Measurements from ENCODE around the gene RTN4RL1.
A peak's percentile ranks its signal among the peaks of the same experiment; 100 is the strongest.

RTN4RL1 gene

GRCh38 chr17:2047590-2047989 lies 22.5 kb upstream of the RTN4RL1 start:
- CTCF ChIA-PET = interaction anchor here (0.5 to 1.4 kb wide), 2 partner anchors 197 to 326 kb away, joined by 3 read pairs; no protein-coding TSS in a partner anchor
- no peak for DNase-seq
- Mint-ChIP-seq H3K27ac (no peak overlapping the region), H3K4me1 (peaks cover 33% of the 10 kb centered on the region), H3K4me3 (no peak overlapping the region), H3K27me3 (peaks cover 37% of the 10 kb centered on the region), H3K9me3 (no peaks in the 10 kb centered on the region), H3K36me3 (peaks cover 16% of the 10 kb centered on the region)

DNA sequence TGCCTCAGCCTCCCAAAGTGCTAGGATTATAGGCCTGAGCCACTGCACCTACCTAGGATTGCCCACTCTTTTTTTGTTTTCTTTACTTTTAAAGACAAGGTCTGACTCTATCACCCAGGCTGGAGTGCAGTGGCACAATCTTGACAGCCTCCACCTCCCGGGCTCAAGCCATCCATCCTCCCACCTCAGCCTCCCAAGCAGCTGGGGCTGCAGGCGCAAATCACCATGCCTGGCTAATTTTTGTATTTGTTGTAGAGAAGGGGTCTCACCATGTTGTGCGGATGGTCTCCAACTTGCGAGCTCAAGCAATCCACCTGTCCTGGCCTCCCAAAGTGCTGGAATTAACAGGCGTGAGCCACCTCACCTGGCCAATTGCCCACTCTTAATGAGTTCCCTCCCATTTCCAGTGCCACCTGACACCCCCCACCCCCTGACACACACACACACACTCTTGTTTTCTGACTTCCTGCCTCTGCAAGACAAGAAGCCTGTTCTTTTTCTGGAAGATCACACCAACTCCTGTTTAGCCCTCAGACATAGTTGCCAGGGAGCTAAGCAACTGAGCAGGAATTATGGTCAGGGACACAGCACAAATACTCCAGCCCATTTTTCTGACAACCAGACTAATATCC lies 19.2 kb upstream of the RTN4RL1 start:
- no peak overlapping the region for H3K27ac Mint-ChIP-seq
- H3K9me3 Mint-ChIP-seq = no peaks in the 10 kb centered on the region
- H3K27me3 Mint-ChIP-seq = peaks cover 16% of the 10 kb centered on the region
- CTCF ChIA-PET = interaction anchor here (0.7 to 0.9 kb wide), 2 partner anchors 200 to 237 kb away, joined by 3 to 4 read pairs; no protein-coding TSS in a partner anchor
- H3K4me3 Mint-ChIP-seq = no peak overlapping the region
- peaks cover 23% of the 10 kb centered on the region for H3K36me3 Mint-ChIP-seq
- DNase-seq = no peak
- H3K4me1 Mint-ChIP-seq = peaks cover 35% of the 10 kb centered on the region

DNA sequence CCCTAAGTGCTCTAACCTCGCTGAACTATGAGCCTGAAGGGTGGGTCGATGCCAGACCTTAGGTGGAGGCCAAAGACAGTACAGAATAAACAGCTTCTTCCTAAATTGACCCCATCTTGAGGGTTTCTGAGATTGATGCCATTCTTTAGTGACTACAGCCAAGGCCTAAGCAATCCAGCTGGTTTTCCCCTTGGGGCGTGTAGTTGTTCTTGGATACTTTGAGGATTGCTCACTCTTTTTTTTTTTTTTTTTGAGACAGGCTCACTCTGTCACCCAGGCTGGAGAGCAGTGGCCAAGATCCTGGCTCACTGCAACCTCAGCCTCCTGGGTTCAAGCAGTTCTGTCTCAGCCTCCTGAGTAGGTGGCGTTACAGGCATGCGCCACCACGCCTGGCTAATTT lies 18.7 kb upstream of the RTN4RL1 start:
- Mint-ChIP-seq H3K27ac (peak overlapping the region; percentile 64), H3K36me3 (peaks cover 23% of the 10 kb centered on the region), H3K4me3 (peak overlapping the region; percentile 95), H3K4me1 (peaks cover 29% of the 10 kb centered on the region), H3K9me3 (no peaks in the 10 kb centered on the region), H3K27me3 (peaks cover 10% of the 10 kb centered on the region)
- no peak for DNase-seq
- CTCF ChIA-PET = no interaction called here

DNA sequence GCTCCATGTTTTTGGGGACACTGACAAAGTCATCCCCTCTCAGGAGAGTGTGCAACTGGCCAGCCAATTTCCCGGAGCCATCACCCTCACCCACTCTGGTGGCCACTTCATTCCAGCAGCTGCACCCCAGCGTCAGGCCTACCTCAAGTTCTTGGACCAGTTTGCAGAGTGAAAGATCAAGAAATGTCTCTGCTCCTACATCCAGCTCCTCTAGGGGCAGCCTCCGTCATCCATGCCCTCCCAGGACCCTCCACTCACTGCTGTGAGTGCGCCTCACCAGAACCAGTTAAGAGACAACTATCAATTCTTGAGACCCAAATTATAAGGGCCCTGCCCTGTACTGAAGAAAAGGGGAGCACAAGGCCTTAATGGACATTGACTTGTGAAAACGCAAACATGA lies 17.8 kb upstream of the RTN4RL1 start:
- Mint-ChIP-seq H3K9me3 (no peaks in the 10 kb centered on the region), H3K4me3 (peak overlapping the region; percentile 95), H3K4me1 (peaks cover 26% of the 10 kb centered on the region), H3K27ac (peak overlapping the region; percentile 93), H3K36me3 (peaks cover 23% of the 10 kb centered on the region), H3K27me3 (peaks cover 3% of the 10 kb centered on the region)
- CTCF ChIA-PET = no interaction called here
- DNase-seq = no peak

- DNase-seq = peak; percentile 43
- H3K9me3 Mint-ChIP-seq = no peaks in the 10 kb centered on the region
Measured at GRCh38 chr17:2042390-2042847, 17.3 kb upstream of the RTN4RL1 start.

GRCh38 chr17:2041561-2042389 lies 16.6 kb upstream of the RTN4RL1 start, which contains the start of gene OVCA2:
TSS of gene OVCA2 (plus strand) at chr17:2042022. CDS start at chr17:2042048, 26 bp downstream.
- Mint-ChIP-seq H3K4me1 (peaks cover 26% of the 10 kb centered on the region), H3K27me3 (no peaks in the 10 kb centered on the region), H3K4me3 (peak within 1 kb of the TSS; percentile 95), H3K36me3 (peaks cover 30% of the 10 kb centered on the region), H3K9me3 (no peaks in the 10 kb centered on the region), H3K27ac (peak within 1 kb of the TSS; percentile 93)
- CTCF ChIA-PET = no interaction called here
- peak; percentile 98 for DNase-seq

More at GRCh38 chr17:2042390-2042847, 17.3 kb upstream of the RTN4RL1 start:
- H3K4me3 Mint-ChIP-seq = peak overlapping the region; percentile 95
- H3K27ac Mint-ChIP-seq = peak overlapping the region; percentile 93
- CTCF ChIA-PET = no interaction called here
- H3K27me3 Mint-ChIP-seq = no peaks in the 10 kb centered on the region
- peaks cover 26% of the 10 kb centered on the region for H3K36me3 Mint-ChIP-seq
- H3K4me1 Mint-ChIP-seq = peaks cover 26% of the 10 kb centered on the region

DNA sequence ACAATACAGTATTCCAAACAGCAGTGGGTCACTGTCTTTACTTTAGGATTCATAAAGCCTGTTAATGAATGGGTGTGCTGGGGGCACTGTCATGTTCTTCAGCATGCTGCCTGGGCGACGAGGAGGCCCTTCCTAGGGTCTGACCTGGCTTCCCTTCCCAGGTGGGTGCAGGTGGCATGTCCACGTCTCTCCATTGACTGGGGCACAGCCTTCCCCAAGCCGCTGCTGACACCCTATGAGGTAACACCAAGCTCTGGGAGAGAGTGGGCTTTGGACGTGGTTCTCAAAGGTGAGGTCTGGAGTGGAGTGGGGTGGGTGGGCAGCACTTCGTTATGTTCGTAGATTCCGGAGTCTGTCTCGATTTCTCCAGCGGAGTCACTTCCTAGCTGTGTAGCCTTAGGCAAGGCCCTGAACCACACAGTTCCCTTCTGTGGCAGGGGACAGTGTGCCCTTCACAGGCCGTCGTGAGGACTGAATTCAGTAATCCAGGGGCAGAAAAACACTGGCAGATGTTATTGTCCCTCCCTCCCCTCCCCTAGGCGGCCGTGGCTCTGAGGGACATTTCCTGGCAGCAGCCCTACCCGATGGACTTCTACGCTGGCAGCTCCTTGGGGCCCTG lies 15.9 kb upstream of the RTN4RL1 start:
- no peaks in the 10 kb centered on the region for H3K27me3 Mint-ChIP-seq
- peak overlapping the region; percentile 95 for H3K4me3 Mint-ChIP-seq
- H3K36me3 Mint-ChIP-seq = peaks cover 37% of the 10 kb centered on the region
- H3K4me1 Mint-ChIP-seq = peaks cover 26% of the 10 kb centered on the region
- CTCF ChIA-PET = interaction anchor here (1.3 kb wide), 2 partner anchors 10 to 320 kb away, joined by 4 to 6 read pairs; no protein-coding TSS in a partner anchor
- no peaks in the 10 kb centered on the region for H3K9me3 Mint-ChIP-seq
- no peak for DNase-seq
- no peak overlapping the region for H3K27ac Mint-ChIP-seq

DNA sequence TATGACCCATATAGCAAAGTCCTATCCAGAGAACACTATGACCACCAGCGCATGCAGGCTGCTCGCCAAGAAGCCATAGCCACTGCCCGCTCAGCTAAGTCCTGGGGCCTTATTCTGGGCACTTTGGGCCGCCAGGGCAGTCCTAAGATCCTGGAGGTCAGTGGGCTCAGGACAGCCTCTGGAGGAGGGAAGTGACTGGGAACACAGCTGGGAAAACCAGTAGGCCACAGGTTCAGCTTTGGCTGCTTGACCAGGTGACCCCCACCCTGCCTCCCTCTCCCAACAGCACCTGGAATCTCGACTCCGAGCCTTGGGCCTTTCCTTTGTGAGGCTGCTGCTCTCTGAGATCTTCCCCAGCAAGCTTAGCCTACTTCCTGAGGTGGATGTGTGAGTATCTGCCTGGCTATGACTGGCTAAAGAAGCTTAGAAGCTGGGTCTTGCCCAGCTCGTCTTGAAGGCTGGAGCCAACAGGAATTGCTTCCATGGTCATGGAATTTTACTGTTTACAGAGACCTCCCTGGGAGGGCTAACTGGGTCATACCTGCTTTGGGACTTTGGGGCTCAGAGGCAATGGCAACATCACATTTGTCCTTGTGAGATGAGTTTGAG lies 15.2 kb upstream of the RTN4RL1 start:
- Mint-ChIP-seq H3K36me3 (peaks cover 39% of the 10 kb centered on the region), H3K27ac (no peak overlapping the region), H3K4me1 (peaks cover 26% of the 10 kb centered on the region), H3K27me3 (no peaks in the 10 kb centered on the region), H3K9me3 (no peaks in the 10 kb centered on the region), H3K4me3 (peak overlapping the region; percentile 95)
- DNase-seq = no peak
- CTCF ChIA-PET = interaction anchor here (1.3 kb wide), 2 partner anchors 9 to 319 kb away, joined by 4 to 6 read pairs; no protein-coding TSS in a partner anchor

GRCh38 chr17:2037155-2037554 lies 12.0 kb upstream of the RTN4RL1 start:
- no peak overlapping the region for H3K27ac Mint-ChIP-seq
- CTCF ChIA-PET = interaction anchor here (1.3 kb wide), 1 partner anchor 12 kb away, joined by 3 read pairs; the partner anchor contains the start of gene RTN4RL1
- no peaks in the 10 kb centered on the region for H3K9me3 Mint-ChIP-seq
- no peaks in the 10 kb centered on the region for H3K27me3 Mint-ChIP-seq
- peaks cover 13% of the 10 kb centered on the region for H3K4me1 Mint-ChIP-seq
- no peak overlapping the region for H3K4me3 Mint-ChIP-seq
- H3K36me3 Mint-ChIP-seq = peaks cover 21% of the 10 kb centered on the region
- DNase-seq = no peak

GRCh38 chr17:2035541-2036488 lies 10.7 kb upstream of the RTN4RL1 start:
- H3K9me3 Mint-ChIP-seq = no peaks in the 10 kb centered on the region
- no peak overlapping the region for H3K4me3 Mint-ChIP-seq
- CTCF ChIA-PET = no interaction called here
- no peaks in the 10 kb centered on the region for H3K27me3 Mint-ChIP-seq
- H3K4me1 Mint-ChIP-seq = peaks cover 14% of the 10 kb centered on the region
- DNase-seq = no peak
- H3K27ac Mint-ChIP-seq = no peak overlapping the region
- H3K36me3 Mint-ChIP-seq = peaks cover 19% of the 10 kb centered on the region

- no peak overlapping the region for H3K27ac Mint-ChIP-seq
- DNase-seq = no peak
- CTCF ChIA-PET = no interaction called here
- peaks cover 19% of the 10 kb centered on the region for H3K4me1 Mint-ChIP-seq
- peaks cover 2% of the 10 kb centered on the region for H3K27me3 Mint-ChIP-seq
- no peaks in the 10 kb centered on the region for H3K9me3 Mint-ChIP-seq
- H3K36me3 Mint-ChIP-seq = peaks cover 19% of the 10 kb centered on the region
- H3K4me3 Mint-ChIP-seq = no peak overlapping the region
Measured at GRCh38 chr17:2034806-2035540, 9.8 kb upstream of the RTN4RL1 start.

- H3K4me3 Mint-ChIP-seq = no peak overlapping the region
- H3K4me1 Mint-ChIP-seq = peaks cover 19% of the 10 kb centered on the region
- H3K36me3 Mint-ChIP-seq = peaks cover 18% of the 10 kb centered on the region
- peaks cover 11% of the 10 kb centered on the region for H3K27me3 Mint-ChIP-seq
- H3K9me3 Mint-ChIP-seq = no peaks in the 10 kb centered on the region
- CTCF ChIA-PET = no interaction called here
- no peak for DNase-seq
- no peak overlapping the region for H3K27ac Mint-ChIP-seq
Measured at GRCh38 chr17:2034157-2034556, 9.0 kb upstream of the RTN4RL1 start.

Data from activated naive CD4-positive, alpha-beta T cell treated with anti-CD3 and anti-CD28 coated beads, Interleukin-2, amount 10 ng/mL, durations not matched to agents 7 days and 5 days (primary cell).